Activated CD8-positive, alpha-beta memory T cell treated with anti-CD3 and anti-CD28 coated beads, Interleukin-2, amount 50 U/mL, for 24 hours (primary cell): ENCODE measurements around the gene GPI.

Experiments
- DNase-seq: peaks from one replicate; pipeline ENCODE4 v3.0.0-alpha.2; 2020; ENCODE audit errors: extremely low read depth

GPI gene

DNA sequence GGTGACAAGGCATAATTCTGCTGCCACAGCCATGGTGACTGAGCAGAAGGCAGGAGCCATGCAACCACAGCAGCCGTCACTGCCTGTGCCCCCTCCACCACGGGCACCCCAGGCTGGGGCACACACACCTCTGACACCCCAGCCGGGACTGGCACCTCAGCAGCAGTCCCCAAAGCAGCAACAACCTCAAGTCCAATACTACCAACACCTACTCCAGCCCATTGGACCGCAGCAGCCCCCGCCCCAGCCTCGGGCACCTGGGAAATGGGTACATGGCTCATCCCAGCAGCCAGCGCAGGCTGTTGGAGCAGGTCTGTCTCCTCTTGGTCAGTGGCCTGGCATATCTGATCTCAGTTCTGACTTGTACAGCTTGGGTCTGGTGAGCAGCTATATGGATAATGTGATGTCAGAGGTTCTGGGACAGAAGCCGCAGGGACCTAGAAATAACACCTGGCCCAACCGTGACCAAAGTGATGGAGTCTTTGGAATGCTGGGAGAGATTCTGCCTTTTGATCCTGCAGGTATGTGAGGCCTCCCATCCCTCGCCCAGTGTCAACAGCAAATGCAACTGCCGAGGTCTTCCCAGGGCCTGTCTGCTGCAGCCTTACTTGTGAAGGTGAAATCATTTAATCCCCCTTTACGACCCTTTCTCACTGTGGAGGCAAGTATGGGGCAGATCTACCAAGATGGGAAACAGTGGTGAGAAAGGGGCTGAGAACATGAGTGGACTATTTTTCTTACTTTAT lies 22.9 kb upstream of the GPI start:
- DNase-seq = no peak

GRCh38 chr19:34343751-34344150 lies 21.2 kb upstream of the GPI start:
- DNase-seq = no peak

GRCh38 chr19:34345947-34346351 lies 19.0 kb upstream of the GPI start:
- DNase-seq = peak; percentile 44

DNA sequence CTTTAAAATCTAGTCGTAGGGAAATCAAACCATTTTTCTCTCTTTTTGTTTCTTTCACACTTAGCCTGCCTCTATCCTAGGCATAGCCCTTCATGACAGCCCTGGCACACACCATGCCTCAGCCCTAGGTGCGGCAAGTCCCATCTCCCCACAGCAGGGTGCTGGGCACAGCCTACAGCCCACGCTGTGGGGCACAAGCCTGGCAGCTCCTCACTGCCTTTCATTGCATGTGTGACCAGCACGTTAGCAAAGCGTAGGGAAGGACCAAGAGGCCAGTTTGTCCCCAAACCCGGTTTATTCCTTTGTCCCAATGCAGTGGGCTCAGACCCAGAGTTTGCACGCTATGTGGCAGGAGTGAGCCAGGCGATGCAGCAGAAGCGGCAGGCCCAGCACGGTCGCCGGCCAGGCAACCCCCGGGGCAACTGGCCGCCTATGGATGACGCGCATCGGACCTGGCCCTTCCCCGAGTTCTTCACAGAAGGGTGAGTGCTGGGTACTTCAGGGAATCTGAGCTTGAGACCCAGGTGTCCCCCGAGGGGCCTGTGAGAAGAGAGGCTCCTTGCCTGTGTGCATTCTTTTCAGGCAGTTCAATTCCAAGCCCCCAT lies 17.3 kb upstream of the GPI start:
- no peak for DNase-seq

- no peak for DNase-seq
These were observed 16.0 kb upstream of the GPI start for GRCh38 chr19:34348899-34349487.

- no peak for DNase-seq
These were observed 14.8 kb upstream of the GPI start for GRCh38 chr19:34350161-34350561.

DNA sequence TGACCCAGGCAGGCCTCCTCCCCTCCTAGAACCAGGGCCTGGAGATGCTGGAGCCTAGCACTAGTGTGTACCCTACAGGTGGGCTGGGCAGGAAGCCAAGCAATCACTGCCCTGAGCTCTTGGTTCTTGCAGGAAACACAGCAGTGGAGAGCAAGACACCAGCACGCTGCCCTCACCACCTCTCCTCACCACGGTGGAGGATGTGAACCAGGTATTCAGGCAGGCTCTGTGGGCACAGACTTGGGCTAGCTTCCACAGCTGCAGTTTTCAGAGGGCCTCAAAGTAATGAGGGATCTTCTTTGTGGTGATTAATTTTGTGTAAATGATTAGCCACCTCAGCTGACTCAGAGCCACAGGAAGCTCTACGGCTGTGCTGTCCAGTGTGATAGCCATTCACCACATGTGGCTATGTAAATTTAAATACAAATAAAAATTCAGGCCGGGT lies 13.6 kb upstream of the GPI start:
- DNase-seq = no peak

DNA sequence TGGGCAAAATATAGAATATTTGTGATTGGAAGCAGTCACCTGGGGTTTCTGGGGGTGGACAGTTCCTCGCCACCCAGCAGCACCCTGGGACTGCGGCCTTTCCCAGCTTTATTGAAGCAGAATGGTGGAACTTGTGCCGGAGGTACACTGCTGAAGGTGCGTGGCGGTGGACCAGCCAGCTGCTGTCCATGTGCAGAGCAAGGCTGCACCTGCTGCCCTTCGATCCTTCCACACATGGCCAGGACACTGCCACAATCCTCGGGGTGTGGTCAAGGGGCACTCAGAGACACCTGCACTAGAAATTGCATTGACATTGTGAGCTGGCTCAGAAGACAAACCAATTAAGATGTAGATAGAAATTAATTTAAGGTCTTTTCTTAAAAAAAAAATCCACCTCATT lies 11.4 kb upstream of the GPI start:
- DNase-seq = no peak

DNA sequence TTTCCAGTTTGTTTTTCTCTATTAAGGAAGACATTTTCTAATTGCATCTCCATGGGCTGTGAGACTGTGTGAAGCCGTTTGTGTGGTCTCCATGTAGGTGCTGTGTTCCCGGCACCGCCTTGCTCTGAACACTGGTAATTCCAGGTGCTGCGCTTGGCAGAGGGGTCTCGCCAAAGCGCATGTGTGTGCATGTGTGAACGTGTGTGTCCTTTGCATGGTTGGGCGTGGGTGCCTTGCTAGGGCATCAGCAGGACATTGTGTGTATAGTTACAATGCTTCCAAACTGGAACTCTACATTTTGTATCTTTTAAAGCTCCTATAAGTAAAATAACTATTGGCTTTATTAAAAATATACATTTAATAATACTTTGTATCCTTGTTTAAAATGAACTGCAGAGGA lies 9.8 kb upstream of the GPI start:
- no peak for DNase-seq

DNA sequence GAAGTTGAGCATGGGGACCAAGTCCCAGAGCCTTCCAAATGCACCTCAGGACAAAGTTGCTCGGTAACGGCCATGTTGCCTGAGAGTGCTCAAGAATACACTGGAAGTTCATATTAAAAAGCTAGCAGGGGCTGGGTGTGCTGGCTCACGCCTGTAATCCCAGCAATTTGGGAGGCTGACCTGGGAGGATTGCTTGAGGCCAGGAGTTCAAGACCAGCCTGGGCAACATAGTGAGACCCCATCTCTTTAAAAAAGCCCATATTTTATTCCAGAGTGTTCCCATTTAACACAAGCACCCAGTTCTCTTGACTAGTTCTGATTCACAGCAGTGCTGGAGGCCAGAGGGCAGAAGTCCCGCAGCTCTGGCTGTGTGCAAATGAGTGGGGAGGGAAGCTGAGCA lies 8.1 kb upstream of the GPI start:
- DNase-seq = no peak

- DNase-seq = no peak
These were observed 7.6 kb upstream of the GPI start for GRCh38 chr19:34357431-34357830.

DNA sequence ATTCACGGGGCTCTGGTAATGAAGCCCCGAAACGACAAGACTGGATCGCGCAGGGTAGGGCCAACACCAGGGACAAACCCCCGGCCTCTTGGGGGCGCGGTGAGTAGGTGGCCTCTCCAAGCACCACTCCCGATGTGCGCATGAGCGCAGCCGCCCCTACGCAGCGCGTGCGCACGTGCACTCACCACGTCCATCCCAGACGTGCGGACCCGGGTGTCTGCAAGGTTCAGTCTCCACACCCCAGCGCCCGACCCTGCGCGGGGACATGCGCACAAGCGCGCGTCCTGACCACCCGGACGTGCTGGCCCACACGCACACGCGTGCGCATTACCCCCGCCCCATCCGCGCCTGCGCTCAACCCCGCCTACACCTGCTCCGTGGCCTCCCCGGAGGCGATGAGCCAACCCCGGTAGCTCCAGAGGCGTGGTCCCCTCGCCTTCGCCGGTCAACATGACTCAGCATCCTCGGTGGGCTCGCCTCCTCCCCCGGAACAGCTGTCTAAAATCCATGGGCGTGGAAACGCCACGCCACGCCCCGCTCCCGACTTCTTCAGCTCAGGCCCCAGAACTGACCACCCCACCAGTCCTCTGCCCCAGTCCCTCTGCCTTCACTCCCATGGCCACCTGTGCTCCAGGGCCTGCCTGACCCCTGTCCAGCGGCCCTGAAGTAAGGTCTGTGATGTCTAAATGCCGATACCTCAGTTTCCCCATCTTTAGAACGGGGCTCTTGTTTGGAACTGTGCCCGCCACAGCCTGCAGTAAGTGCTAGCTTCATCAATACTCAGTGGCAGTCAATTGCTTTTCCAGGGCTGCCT lies 5.6 kb upstream of the GPI start:
- DNase-seq = peak; percentile 96

GRCh38 chr19:34359954-34360315 lies 5.1 kb upstream of the GPI start:
- no peak for DNase-seq

GRCh38 chr19:34360354-34360909 lies 4.6 kb upstream of the GPI start:
- DNase-seq = no peak

DNA sequence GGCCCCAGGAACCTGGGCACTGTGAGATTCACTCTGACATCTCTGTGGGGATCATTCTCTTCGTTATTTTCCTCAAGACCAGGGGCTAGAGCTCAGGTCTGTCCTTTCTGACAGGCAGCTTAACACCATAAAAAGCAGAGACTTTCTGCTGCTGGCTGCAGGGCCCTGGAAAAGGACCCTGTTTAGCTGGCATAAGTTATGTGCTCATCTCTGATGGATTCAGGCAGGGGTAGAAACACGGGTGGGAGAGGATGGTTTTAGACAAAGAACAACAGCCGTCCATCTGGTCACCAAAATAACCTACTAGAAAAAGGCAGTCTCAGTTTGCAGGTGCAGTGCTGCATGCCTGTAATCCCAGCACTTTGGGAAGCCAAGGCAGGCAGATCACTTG lies 2.3 kb upstream of the GPI start:
- DNase-seq = no peak

DNA sequence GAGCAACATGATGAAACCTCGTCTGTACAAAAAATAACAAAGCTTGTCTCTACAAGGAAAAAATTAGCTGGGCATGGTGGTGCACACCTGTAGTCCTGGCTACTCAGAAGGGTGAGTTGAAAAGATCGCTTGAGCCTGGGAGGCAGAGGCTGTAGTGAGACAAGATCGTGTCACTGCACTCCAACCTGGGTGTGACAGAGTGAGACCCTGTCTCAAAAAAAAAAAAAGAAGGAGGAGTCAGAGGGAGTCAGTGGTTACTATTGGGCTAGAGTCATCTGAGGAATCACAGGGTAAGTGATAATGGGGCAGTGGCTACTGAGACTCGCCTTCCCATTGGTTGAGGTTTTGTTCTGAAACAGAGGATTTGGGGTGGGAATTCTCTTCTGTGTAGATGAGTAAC lies 1.9 kb upstream of the GPI start:
- no peak for DNase-seq

- DNase-seq = no peak
These were observed 1.1 kb upstream of the GPI start for GRCh38 chr19:34363930-34364329.

DNA sequence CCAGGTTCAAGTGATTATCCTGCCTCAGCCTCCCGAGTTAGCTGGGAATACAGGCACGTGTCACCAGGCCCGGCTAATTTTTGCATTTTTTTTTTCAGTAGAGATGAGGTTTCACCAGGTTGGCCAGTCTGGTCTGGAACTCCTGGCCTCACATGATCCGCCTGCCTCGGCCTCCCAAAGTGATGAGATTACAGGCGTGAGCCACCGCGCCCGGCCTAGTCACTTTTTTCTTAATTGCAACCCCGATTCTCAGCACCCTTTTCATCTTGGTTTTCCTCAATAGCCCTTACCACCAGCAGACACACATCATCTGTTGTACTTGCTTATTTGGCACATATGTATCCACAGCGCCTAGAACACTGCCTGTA lies 550 bp upstream of the GPI start:
- DNase-seq = no peak

DNA sequence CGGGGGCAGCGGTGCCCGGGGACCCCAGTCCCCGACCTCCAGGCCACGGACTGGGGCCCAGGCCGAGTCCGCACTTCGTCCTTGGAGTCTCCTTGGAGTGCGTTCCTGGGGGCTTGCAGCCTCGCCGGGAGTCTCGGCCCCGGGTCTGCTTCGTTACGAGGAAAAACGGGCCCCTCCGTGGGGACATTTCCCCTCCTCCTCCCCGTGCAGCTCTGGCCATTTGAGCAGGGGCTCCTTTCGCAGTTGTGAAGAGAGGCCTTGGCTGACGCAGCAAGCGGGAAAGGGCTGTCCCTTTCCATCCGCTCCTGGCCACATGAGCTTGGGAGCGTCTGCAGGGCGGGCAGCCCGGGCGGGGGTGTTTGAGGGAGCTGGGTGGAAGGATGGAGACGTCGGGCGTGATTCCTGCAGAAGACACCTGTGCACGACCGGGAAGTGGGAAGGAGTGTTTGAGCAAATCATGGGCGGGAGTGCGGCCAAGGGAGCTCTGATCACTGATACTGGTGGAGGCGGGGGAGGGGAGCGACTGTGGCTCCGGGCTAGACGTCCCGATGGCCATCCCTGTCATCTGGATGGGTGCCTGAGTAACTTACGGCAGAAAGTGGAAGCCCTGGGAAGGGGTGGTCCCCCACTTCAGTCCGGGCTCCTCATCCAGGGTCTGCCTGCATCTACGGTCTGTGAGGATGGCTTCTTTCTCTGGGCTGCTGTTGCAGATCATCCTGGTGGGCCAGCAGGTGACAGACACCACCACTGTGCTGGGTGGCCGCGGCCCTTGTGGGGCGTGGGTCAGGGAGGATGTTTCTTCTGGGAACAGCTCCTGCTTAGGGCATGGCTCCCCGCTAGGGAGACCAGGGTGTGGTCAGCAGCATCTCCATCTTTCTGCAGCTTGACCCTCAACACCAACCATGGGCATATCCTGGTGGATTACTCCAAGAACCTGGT lies 736 bp downstream of the GPI start:
- DNase-seq = no peak

DNA sequence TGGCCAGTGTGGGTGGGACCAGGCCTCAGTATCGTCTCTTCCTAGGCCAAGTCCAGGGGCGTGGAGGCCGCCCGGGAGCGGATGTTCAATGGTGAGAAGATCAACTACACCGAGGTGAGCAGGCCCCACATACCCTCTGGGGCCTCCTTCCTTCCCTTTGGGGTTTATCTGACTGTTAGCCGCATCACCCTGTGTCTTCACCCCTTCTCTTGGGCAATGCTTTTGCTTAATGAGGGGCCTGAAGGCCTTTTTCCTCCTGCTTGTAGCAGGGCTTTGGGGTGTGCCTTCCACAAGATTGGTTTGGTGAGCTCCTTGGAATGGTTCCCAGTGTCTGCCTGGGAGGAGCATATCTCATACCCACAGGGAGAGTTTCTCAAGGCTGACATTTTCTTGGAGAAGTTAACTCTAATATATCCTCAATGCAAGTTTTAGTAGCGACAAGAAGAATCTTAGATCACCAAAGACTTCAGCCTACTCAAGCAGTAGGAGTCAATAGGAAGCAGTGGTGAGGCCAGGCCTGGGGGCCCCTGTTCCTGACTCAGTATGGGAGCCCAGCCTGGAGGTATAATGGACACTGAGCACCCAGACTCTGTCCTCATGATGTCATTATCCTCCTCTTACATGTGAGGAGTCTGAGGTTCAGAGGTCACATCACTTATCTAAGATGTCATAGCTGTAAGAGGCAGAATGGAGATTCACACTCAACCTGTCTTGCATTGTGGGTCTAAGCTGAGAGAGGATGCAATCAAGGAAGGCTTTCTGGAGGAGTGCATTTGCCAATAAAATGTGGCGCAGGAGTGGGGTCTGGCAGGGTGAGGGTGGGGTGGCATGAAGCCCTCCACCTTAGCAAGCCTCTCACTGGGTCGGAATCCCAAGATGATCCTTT lies 2.0 kb downstream of the GPI start:
- DNase-seq = no peak
